Measurements from ENCODE around the gene DUS3L. TPM values are rescaled to one million over a fixed set of nuclear protein-coding genes. Genes with fewer than 3 reads are reported as not detected.
"Not testable (repeated sequence)": the region's sequence is repeated elsewhere in the genome, so short reads cannot be mapped to it uniquely, and the experiment has no call there.

Gene DUS3L
- total RNA-seq, 1 donor from 2014 or later: 85.9 TPM

GRCh38 chr19:5765220-5765619 is 25.7 kb downstream of the DUS3L start:
- peaks cover 2% of the 10 kb centered on the region for H3K27me3 Mint-ChIP-seq (ENCODE audit: insufficient read depth)
- H3K27ac Mint-ChIP-seq: no peak overlapping the region
- no peak overlapping the region for H3K4me3 Mint-ChIP-seq
- DNase-seq (ENCODE audit: low spot score): no peak
- intact Hi-C loops (cut with micrococcal nuclease): no loop called here
- H3K36me3 Mint-ChIP-seq (ENCODE audit: low read depth): no peaks in the 10 kb centered on the region
- no peaks in the 10 kb centered on the region for H3K4me1 Mint-ChIP-seq (ENCODE audit: low read depth)
- no peaks in the 10 kb centered on the region for H3K9me3 Mint-ChIP-seq

DNA sequence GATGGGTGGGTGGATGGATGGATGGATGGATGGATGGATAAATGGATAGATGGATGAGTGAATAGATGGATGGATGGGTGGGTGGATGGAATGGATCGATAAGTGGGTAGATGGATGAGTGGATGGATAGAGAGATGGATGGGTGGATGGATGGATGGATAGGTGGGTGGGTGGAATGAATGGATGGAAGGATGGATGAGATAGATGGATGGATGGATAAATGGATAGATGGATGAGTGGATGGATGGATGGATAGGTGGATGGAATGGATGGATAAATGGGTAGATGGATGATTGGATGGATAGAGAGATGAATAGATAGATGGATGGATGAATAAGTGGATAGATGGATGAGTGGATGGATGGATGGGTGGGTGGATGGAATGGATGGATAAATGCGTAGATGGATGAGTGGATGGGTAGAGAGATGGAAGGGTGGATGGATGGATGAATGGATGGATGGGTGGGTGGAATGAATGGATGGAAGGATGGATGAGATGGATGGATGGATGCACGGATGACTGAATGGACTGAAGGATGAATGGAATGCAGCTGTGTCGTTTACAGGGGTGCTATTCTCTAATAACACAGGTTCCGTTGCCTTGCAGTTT is 28.2 kb downstream of the DUS3L start:
- Mint-ChIP-seq H3K27ac (no peak overlapping the region), H3K4me1 (ENCODE audit: low read depth) (no peaks in the 10 kb centered on the region), H3K9me3 (no peaks in the 10 kb centered on the region), H3K4me3 (no peak overlapping the region), H3K27me3 (ENCODE audit: insufficient read depth) (peaks cover 2% of the 10 kb centered on the region), H3K36me3 (ENCODE audit: low read depth) (no peaks in the 10 kb centered on the region)
- intact Hi-C loops (cut with micrococcal nuclease): no loop called here
- DNase-seq (ENCODE audit: low spot score): no peak

DNA sequence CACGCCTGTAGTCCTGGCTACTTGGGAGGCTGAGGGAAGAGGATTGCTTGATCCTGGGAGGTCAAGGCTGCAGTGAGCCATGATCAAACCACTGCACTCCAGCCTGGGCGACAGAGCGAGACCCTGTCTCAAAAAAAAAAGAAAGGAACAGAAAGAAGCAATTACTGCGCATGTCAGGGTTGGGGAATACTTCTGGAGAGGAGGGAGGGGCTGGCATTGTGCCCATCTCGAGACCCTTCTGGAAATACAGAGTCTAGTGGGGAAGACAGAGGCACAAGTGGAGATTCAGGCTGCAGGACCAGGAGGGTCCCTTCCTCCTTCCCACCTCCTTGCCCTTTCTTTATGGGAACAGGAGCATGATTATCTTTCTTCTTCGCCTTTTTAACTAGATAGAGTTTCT is 37.2 kb downstream of the DUS3L start:
- no peak overlapping the region for H3K27ac Mint-ChIP-seq
- intact Hi-C loops (cut with micrococcal nuclease): no loop called here
- DNase-seq (ENCODE audit: low spot score): no peak
- H3K4me3 Mint-ChIP-seq: no peak overlapping the region
- peaks cover 2% of the 10 kb centered on the region for H3K27me3 Mint-ChIP-seq (ENCODE audit: insufficient read depth)
- H3K9me3 Mint-ChIP-seq: no peaks in the 10 kb centered on the region
- H3K36me3 Mint-ChIP-seq (ENCODE audit: low read depth): no peaks in the 10 kb centered on the region
- H3K4me1 Mint-ChIP-seq (ENCODE audit: low read depth): no peaks in the 10 kb centered on the region

- no peak overlapping the region for H3K27ac Mint-ChIP-seq
- DNase-seq (ENCODE audit: low spot score): no peak
- peaks cover 2% of the 10 kb centered on the region for H3K27me3 Mint-ChIP-seq (ENCODE audit: insufficient read depth)
- H3K36me3 Mint-ChIP-seq (ENCODE audit: low read depth): no peaks in the 10 kb centered on the region
- no peaks in the 10 kb centered on the region for H3K4me1 Mint-ChIP-seq (ENCODE audit: low read depth)
- H3K4me3 Mint-ChIP-seq: no peak overlapping the region
- intact Hi-C loops (cut with micrococcal nuclease): no loop called here
- no peaks in the 10 kb centered on the region for H3K9me3 Mint-ChIP-seq
Measured at GRCh38 chr19:5751709-5752108, 39.3 kb downstream of the DUS3L start.

DNA sequence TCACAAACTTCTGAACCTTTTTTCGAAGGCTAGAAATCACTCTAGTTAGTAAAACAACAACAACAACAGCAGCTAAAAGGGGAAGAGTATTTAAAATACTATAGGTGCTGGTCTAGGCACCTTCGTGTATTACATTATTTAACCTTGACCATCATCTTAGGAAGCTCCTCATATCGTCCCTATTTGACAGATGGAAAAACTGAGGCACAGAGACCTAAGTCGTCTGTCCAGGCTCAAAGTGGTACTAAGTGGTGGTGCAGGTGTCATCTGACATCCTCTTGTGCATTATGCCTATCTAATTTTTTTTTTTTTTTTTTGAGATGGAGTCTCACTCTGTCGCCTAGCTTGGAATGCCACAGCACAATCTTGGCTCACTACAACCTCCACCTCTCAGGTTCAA is 41.5 kb downstream of the DUS3L start:
- H3K27ac Mint-ChIP-seq: no peak overlapping the region
- H3K9me3 Mint-ChIP-seq: no peaks in the 10 kb centered on the region
- intact Hi-C loops (cut with micrococcal nuclease): no loop called here
- no peaks in the 10 kb centered on the region for H3K36me3 Mint-ChIP-seq (ENCODE audit: low read depth)
- no peak for DNase-seq (ENCODE audit: low spot score)
- H3K27me3 Mint-ChIP-seq (ENCODE audit: insufficient read depth): no peaks in the 10 kb centered on the region
- H3K4me3 Mint-ChIP-seq: no peak overlapping the region
- H3K4me1 Mint-ChIP-seq (ENCODE audit: low read depth): no peaks in the 10 kb centered on the region

DNA sequence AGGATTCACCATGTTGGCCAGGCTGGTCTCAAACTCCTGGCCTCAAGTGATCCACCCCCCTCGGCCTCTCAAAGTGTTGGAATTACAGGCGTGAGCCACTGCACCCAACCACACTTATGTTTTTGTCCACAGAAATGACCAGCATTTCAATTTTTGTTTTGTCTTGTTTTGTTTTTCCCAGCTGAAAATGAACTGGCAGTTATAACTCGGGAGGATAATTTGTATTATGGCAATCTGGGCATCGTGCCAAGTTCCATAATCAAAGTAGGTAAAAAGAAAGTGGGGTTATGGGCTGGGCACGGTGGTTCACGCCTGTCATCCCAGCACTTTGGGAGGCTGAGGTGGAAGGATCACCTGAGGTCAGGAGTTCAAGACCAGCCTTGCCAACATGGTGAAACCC is 42.0 kb downstream of the DUS3L start:
- H3K9me3 Mint-ChIP-seq; DNase-seq (ENCODE audit: low spot score); H3K4me3 Mint-ChIP-seq; H3K27me3 Mint-ChIP-seq (ENCODE audit: insufficient read depth); intact Hi-C loops (cut with micrococcal nuclease); H3K36me3 Mint-ChIP-seq (ENCODE audit: low read depth); H3K27ac Mint-ChIP-seq; H3K4me1 Mint-ChIP-seq (ENCODE audit: low read depth): not testable (repeated sequence)

DNA sequence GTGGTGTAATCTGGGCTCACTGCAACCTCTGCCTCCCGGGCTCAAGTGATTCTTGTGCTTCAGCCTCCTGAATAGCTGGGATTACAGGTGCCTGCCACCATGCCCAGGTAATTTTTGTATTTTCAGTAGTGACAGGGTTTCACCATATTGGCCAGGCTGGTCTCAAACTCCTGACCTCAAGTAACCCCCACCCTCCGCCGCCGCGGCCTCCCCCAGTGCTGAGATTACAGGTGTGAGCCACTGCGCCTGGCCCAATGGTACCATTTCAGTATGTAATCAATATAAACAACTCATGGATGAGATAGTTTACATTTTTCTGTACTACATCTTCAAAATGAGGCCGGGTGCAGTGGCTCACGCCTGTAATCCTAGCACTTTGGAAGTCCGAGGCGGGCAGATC is 46.0 kb downstream of the DUS3L start:
- H3K4me1 Mint-ChIP-seq (ENCODE audit: low read depth); H3K27me3 Mint-ChIP-seq (ENCODE audit: insufficient read depth); H3K27ac Mint-ChIP-seq; H3K9me3 Mint-ChIP-seq; H3K36me3 Mint-ChIP-seq (ENCODE audit: low read depth); DNase-seq (ENCODE audit: low spot score); H3K4me3 Mint-ChIP-seq; intact Hi-C loops (cut with micrococcal nuclease): not testable (repeated sequence)

DNA sequence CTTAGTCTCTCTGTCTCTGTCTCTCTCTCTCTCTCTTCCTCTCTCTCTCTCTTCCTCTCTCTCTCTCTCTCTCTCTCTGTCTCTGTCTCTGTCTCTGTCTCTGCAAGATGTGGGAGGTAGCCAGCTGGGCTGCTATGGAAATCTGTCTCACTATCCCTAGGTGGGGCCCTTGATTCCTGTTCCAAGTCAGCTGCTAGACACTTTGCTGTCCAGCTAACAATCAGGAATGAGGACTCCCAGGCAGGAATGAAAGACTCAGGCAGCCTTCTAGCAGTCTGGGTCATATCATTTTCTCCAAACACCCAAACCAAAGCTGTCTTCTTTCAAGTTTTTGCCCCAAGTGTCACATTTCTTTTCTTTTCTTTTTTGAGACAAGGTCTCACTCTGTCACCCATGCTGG is 47.3 kb downstream of the DUS3L start:
- no peak for DNase-seq (ENCODE audit: low spot score)
- intact Hi-C loops (cut with micrococcal nuclease): no loop called here
- Mint-ChIP-seq H3K27ac (no peak overlapping the region), H3K4me3 (no peak overlapping the region), H3K4me1 (ENCODE audit: low read depth) (no peaks in the 10 kb centered on the region), H3K9me3 (no peaks in the 10 kb centered on the region), H3K36me3 (ENCODE audit: low read depth) (no peaks in the 10 kb centered on the region), H3K27me3 (ENCODE audit: insufficient read depth) (no peaks in the 10 kb centered on the region)

GRCh38 chr19:5742051-5742450 is 48.9 kb downstream of the DUS3L start:
- DNase-seq (ENCODE audit: low spot score): no peak
- no peaks in the 10 kb centered on the region for H3K4me1 Mint-ChIP-seq (ENCODE audit: low read depth)
- H3K9me3 Mint-ChIP-seq: no peaks in the 10 kb centered on the region
- intact Hi-C loops (cut with micrococcal nuclease): no loop called here
- no peak overlapping the region for H3K4me3 Mint-ChIP-seq
- no peaks in the 10 kb centered on the region for H3K36me3 Mint-ChIP-seq (ENCODE audit: low read depth)
- no peak overlapping the region for H3K27ac Mint-ChIP-seq
- H3K27me3 Mint-ChIP-seq (ENCODE audit: insufficient read depth): no peaks in the 10 kb centered on the region

- no peaks in the 10 kb centered on the region for H3K9me3 Mint-ChIP-seq
- H3K4me3 Mint-ChIP-seq: no peak overlapping the region
- intact Hi-C loops (cut with micrococcal nuclease): no loop called here
- no peak overlapping the region for H3K27ac Mint-ChIP-seq
- H3K27me3 Mint-ChIP-seq (ENCODE audit: insufficient read depth): peaks cover under 1% of the 10 kb centered on the region
- no peak for DNase-seq (ENCODE audit: low spot score)
- H3K36me3 Mint-ChIP-seq (ENCODE audit: low read depth): no peaks in the 10 kb centered on the region
- H3K4me1 Mint-ChIP-seq (ENCODE audit: low read depth): no peaks in the 10 kb centered on the region
Measured at GRCh38 chr19:5738423-5738822, 52.5 kb downstream of the DUS3L start.

Other genes with a start within 250 kb of the DUS3L start
- gene TINCR, start 223.2 kb downstream of the DUS3L start, total RNA-seq: 0.39 and 0.75 TPM in 2 replicates
- gene SAFB2, start 168.4 kb downstream of the DUS3L start, total RNA-seq: 104 and 106 TPM in 2 replicates
- gene SAFB, start 168.1 kb downstream of the DUS3L start, total RNA-seq: 143 and 146 TPM in 2 replicates
- 57.4 and 60.6 TPM in 2 replicates for gene MICOS13, start 110.6 kb downstream of the DUS3L start, total RNA-seq
- gene HSD11B1L, start 110.1 kb downstream of the DUS3L start, total RNA-seq: 1.9 TPM in 2 replicates
- 1,000 and 1,001 TPM in 2 replicates for gene RPL36, start 100.9 kb downstream of the DUS3L start, total RNA-seq
- 180 and 186 TPM in 2 replicates for gene LONP1, start 71.0 kb downstream of the DUS3L start, total RNA-seq
- gene CATSPERD, start 70.5 kb downstream of the DUS3L start, total RNA-seq: not detected in 2 replicates
- gene PRR22, start 6.4 kb downstream of the DUS3L start, total RNA-seq: 7.4 and 9.2 TPM in 2 replicates
- 0.23 and 0.44 TPM in 2 replicates for gene NRTN, start 13.9 kb upstream of the DUS3L start, total RNA-seq
- not detected in 2 replicates for gene FUT6, start 48.5 kb upstream of the DUS3L start, total RNA-seq
- not detected in 2 replicates for gene FUT3, start 60.3 kb upstream of the DUS3L start, total RNA-seq
- not detected in 2 replicates for gene FUT5, start 79.4 kb upstream of the DUS3L start, total RNA-seq
- gene NDUFA11, start 112.6 kb upstream of the DUS3L start, total RNA-seq: 230 and 243 TPM in 2 replicates
- gene VMAC, start 113.7 kb upstream of the DUS3L start, total RNA-seq: 3.5 and 4.2 TPM in 2 replicates
- gene CAPS, start 123.1 kb upstream of the DUS3L start, total RNA-seq: 3.4 and 3.6 TPM in 2 replicates
- 122 and 126 TPM in 2 replicates for gene RANBP3, start 187.0 kb upstream of the DUS3L start, total RNA-seq